ENCODE measurements around the gene NME3. TPM values are rescaled to one million over a fixed set of nuclear protein-coding genes. Genes with fewer than 3 reads are reported as not detected.

The NME3 gene
- total and polyA plus RNA-seq, 10 of the 15 experiments (the other 5 are each of a cell fraction or from before 2014, with no cell fraction given), result 0.61 to 55.5 (median 26.5) TPM

DNA sequence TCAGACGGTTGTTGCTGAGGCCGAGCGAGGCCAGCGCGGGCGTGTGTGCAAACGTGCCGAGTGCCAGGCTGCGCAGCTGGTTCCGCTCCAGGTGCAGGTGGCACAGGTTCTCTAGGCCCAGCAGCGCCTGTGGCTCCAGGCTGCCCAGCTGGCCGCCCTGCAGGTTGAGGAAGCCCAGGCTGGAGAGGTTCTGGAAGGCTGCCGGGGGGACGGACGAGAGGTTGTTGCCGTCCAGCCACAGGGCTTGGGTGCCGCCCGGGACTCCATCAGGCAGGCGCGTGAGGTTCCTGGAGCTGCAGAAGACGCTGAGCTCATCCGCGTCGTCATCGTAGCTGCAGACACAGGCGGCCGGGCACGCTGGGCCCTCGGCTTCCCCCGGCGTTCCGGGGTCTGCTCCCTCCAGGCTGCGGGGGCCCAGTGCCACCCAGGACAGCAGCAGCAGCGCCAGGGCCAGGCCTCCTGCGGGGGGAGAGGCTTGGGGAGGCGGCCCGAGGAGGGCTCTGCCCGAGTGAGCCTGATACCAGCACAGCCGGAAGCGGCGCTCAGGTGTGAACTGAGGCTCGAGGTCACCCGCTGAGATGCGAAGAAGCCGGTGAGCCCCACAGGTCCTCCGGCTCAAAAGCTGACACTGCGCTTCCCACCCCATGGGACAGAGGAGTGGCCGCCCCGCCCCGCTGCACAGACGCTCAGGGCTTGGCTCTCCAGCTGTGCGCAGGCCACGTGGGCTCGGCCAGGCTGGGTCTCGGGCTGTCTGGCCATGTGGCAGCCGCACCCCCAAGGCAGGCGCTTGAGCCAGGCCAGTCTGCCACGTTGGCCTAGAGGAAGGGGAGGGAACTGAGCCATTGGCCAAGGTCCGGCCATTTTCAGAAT, 20.8 kb upstream of the NME3 start:
- Histone ChIP-seq H3K9ac (ENCODE audit: control insufficient read depth, insufficient read depth, low read length) (no peak overlapping the region), H3K4me2 (ENCODE audit: control insufficient read depth, insufficient read depth) (no peak overlapping the region), H3K4me1 (ENCODE audit: control insufficient read depth, insufficient read depth, low read length) (no peaks in the 10 kb centered on the region), H3K36me3 (ENCODE audit: control insufficient read depth in 2 of 2, insufficient read depth in 2 of 2, low read length in 1 of 2) (peaks cover 0 to 9% of the 10 kb centered on the region in 2 experiments; a peak in 3 of 4 replicates), H4K20me1 (ENCODE audit: control insufficient read depth, insufficient read depth) (no peaks in the 10 kb centered on the region), H3K27ac (ENCODE audit: control insufficient read depth, insufficient read depth) (no peak overlapping the region), H3K9me3 (replicated peaks; ENCODE audit: control insufficient read depth, insufficient read depth, low read length) (no peaks in the 10 kb centered on the region), H3K27me3 (replicated peaks in 1 of 2; ENCODE audit: control insufficient read depth in 2 of 2, insufficient read depth in 2 of 2, low read length in 1 of 2) (no peaks in the 10 kb centered on the region), H2AFZ (ENCODE audit: control insufficient read depth, low read depth, low read length) (no peak overlapping the region), H3K4me3 (no peak overlapping the region), H3K79me2 (ENCODE audit: control insufficient read depth, insufficient read depth, low read length) (no peaks in the 10 kb centered on the region; the same call in 1 of the 2 replicates)
- DNase-seq (ENCODE audit: low read depth, low spot score), result no peak
- intact Hi-C loops (cut with micrococcal nuclease; ENCODE audit: unreplicated experiment) (no loop called here), in situ Hi-C loops (cut with MboI) (no loop called here)
- RAD21 ChIA-PET (ENCODE audit: unreplicated experiment), result no interaction called here
- BruUV-seq (replicated peaks), result no TSS peak
- SMC1A ChIA-PET (ENCODE audit: uncharacterized antibody, unreplicated experiment), result no interaction called here
- ATAC-seq, result no peak
- WGBS (ENCODE audit: insufficient coverage, insufficient replicate concordance, low lambda C conversion rate, missing lambda C conversion rate), result 94% methylated on average over 42 of the region's 59 CpGs
- no peak for FAIRE-seq
- TF ChIP-seq, protein P1, sequence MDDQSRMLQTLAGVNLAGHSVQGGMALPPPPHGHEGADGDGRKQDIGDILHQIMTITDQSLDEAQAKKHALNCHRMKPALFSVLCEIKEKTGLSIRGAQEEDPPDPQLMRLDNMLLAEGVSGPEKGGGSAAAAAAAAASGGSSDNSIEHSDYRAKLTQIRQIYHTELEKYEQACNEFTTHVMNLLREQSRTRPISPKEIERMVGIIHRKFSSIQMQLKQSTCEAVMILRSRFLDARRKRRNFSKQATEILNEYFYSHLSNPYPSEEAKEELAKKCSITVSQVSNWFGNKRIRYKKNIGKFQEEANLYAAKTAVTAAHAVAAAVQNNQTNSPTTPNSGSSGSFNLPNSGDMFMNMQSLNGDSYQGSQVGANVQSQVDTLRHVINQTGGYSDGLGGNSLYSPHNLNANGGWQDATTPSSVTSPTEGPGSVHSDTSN (IDR thresholded peaks at IDR 0.05; ENCODE audit: insufficient replicate concordance, low read depth, low read length), result no peak
- TF ChIP-seq NR2C1 (IDR thresholded peaks at IDR 0.05), result no peak
- no peak for TF ChIP-seq RAD51 (IDR thresholded peaks at IDR 0.05)
- no peak for TF ChIP-seq WRNIP1 (IDR thresholded peaks at IDR 0.05; ENCODE audit: borderline replicate concordance, low read depth, low read length)
- TF ChIP-seq, protein P2, sequence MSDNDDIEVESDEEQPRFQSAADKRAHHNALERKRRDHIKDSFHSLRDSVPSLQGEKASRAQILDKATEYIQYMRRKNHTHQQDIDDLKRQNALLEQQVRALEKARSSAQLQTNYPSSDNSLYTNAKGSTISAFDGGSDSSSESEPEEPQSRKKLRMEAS (IDR thresholded peaks at IDR 0.05; ENCODE audit: low read depth, low read length), result no peak
- TF ChIP-seq, protein P3, sequence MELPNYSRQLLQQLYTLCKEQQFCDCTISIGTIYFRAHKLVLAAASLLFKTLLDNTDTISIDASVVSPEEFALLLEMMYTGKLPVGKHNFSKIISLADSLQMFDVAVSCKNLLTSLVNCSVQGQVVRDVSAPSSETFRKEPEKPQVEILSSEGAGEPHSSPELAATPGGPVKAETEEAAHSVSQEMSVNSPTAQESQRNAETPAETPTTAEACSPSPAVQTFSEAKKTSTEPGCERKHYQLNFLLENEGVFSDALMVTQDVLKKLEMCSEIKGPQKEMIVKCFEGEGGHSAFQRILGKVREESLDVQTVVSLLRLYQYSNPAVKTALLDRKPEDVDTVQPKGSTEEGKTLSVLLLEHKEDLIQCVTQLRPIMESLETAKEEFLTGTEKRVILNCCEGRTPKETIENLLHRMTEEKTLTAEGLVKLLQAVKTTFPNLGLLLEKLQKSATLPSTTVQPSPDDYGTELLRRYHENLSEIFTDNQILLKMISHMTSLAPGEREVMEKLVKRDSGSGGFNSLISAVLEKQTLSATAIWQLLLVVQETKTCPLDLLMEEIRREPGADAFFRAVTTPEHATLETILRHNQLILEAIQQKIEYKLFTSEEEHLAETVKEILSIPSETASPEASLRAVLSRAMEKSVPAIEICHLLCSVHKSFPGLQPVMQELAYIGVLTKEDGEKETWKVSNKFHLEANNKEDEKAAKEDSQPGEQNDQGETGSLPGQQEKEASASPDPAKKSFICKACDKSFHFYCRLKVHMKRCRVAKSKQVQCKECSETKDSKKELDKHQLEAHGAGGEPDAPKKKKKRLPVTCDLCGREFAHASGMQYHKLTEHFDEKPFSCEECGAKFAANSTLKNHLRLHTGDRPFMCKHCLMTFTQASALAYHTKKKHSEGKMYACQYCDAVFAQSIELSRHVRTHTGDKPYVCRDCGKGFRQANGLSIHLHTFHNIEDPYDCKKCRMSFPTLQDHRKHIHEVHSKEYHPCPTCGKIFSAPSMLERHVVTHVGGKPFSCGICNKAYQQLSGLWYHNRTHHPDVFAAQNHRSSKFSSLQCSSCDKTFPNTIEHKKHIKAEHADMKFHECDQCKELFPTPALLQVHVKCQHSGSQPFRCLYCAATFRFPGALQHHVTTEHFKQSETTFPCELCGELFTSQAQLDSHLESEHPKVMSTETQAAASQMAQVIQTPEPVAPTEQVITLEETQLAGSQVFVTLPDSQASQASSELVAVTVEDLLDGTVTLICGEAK (IDR thresholded peaks at IDR 0.05; ENCODE audit: borderline replicate concordance), result no peak
- TF ChIP-seq, protein P4, sequence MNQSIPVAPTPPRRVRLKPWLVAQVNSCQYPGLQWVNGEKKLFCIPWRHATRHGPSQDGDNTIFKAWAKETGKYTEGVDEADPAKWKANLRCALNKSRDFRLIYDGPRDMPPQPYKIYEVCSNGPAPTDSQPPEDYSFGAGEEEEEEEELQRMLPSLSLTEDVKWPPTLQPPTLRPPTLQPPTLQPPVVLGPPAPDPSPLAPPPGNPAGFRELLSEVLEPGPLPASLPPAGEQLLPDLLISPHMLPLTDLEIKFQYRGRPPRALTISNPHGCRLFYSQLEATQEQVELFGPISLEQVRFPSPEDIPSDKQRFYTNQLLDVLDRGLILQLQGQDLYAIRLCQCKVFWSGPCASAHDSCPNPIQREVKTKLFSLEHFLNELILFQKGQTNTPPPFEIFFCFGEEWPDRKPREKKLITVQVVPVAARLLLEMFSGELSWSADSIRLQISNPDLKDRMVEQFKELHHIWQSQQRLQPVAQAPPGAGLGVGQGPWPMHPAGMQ (IDR thresholded peaks at IDR 0.05; ENCODE audit: borderline replicate concordance), result no peak
- TF ChIP-seq POLR2A (IDR thresholded peaks at IDR 0.05; ENCODE audit: low read depth, low read length), result peak; percentile 38; the same call in 1 of the 2 replicates
- POLR2A ChIA-PET, result interaction anchor here (1.0 kb wide), 1 partner anchor 14 kb away, joined by 4 read pairs; no protein-coding TSS in a partner anchor
- CTCF ChIA-PET, result no interaction called here

Data from GM12878 (cell line).